Immature natural killer cell (primary cell): Measurements from ENCODE around the gene C11orf98. TPM values are rescaled to one million over a fixed set of nuclear protein-coding genes. Genes with fewer than 3 reads are reported as not detected.
A peak's percentile ranks its signal among the peaks of the same experiment; 100 is the strongest.
"Not testable (repeated sequence)": the region's sequence is repeated elsewhere in the genome, so short reads cannot be mapped to it uniquely, and the experiment has no call there.

Source experiments
- DNase-seq, 3 donors: peaks; one replicate each; pipeline ENCODE4 v3.0.0; 2022; ENCODE audit warnings: mixed read lengths in 1 of 3
- H3K27ac Mint-ChIP-seq, 6 donors: one replicate each; pipeline ENCODE4 v1.8.0; 2020; ENCODE audit warnings: mixed read lengths in 6 of 6, mild to moderate bottlenecking in 5 of 6, inconsistent platforms in 4 of 6, moderate library complexity in 3 of 6
- H3K27me3 Mint-ChIP-seq, 3 donors: one replicate each; pipeline ENCODE4 v1.8.0; 2020 to 2021; ENCODE audit warnings: low read depth in 3 of 3, mild to moderate bottlenecking in 3 of 3, mixed read lengths in 3 of 3, moderate library complexity in 3 of 3, inconsistent platforms in 1 of 3
- H3K36me3 Mint-ChIP-seq, 3 donors: one replicate each; pipeline ENCODE4 v1.8.0; 2020; ENCODE audit warnings: mixed read lengths in 3 of 3, inconsistent platforms in 2 of 3, mild to moderate bottlenecking in 2 of 3
- H3K4me1 Mint-ChIP-seq, 2 donors: one replicate each; pipeline ENCODE4 v1.8.0; 2020; ENCODE audit warnings: inconsistent platforms in 2 of 2, mild to moderate bottlenecking in 2 of 2, mixed read lengths in 2 of 2, moderate library complexity in 1 of 2
- H3K4me3 Mint-ChIP-seq, 5 donors: one replicate each; pipeline ENCODE4 v1.8.0; 2020; ENCODE audit warnings: mild to moderate bottlenecking in 5 of 5, mixed read lengths in 5 of 5, inconsistent platforms in 3 of 5, moderate library complexity in 3 of 5
- H3K9me3 Mint-ChIP-seq, 6 donors: one replicate each; pipeline ENCODE4 v1.8.0; 2020; ENCODE audit warnings: mild to moderate bottlenecking in 6 of 6, mixed read lengths in 6 of 6, inconsistent platforms in 4 of 6, moderate library complexity in 3 of 6
- polyA plus RNA-seq, 3 donors: library from polyadenylated mRNA; unstranded; fragments of 300-500 nt; fragmentation: Illumina TruSeq; gene quantifications; one replicate each; pipeline ENCODE4 v1.2.3, GENCODE V29; 2021

Gene C11orf98
- polyA plus RNA-seq, 3 donors from 2014 or later, result 125 to 152 (median 136) TPM

DNA sequence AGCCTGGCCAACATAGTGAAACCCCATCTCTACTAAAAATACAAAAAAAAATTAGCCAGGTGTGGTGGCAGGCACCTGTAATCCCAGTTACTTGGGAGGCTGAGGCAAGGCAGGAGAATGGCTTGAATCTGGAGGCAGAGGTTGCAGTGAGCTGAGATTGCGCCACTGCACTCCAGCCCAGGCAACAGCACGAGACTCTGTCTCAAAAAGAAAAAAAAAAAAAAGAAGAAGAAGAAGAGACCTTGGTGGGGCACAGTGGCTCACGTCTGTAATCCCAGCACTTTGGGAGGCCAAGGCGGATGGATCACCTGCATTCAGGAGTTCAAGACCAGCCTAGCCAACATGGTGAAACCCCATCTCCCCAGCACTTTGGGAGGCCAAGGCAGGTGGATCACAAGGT lies 38.9 kb upstream of the C11orf98 start:
- not testable (repeated sequence) for H3K4me3 Mint-ChIP-seq, H3K27me3 Mint-ChIP-seq, H3K36me3 Mint-ChIP-seq, DNase-seq, H3K27ac Mint-ChIP-seq, H3K9me3 Mint-ChIP-seq
- H3K4me1 Mint-ChIP-seq, result peaks cover 31 to 34% of the 10 kb centered on the region in 2 donors

DNA sequence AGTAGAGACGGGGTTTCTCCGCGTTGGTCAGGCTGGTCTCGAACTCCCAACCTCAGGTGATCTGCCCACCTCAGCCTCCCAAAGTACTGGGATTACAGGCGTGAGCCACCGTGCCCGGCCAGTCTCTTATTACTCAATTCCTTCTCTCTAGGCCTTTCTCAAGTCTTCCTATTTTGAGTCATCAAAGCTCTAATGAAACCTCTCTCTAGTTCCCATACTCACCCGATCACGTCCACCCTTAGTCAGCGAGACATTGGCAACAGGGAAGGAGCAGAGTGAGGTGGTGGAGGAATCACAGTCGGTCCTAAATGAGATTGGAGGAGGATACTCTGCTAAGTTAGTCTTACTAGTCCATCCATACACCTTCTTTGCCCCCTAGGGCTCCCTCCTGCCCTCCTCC lies 37.2 kb upstream of the C11orf98 start:
- Mint-ChIP-seq H3K4me3 (no peak overlapping the region), H3K9me3 (no peaks in the 10 kb centered on the region), H3K4me1 (peaks cover 18 to 20% of the 10 kb centered on the region in 2 donors), H3K27ac (no peak overlapping the region), H3K27me3 (peaks cover 0 to 5% (median 4%) of the 10 kb centered on the region in 3 donors), H3K36me3 (peaks cover 0 to 3% (median 0%) of the 10 kb centered on the region in 3 donors)
- no peak for DNase-seq

DNA sequence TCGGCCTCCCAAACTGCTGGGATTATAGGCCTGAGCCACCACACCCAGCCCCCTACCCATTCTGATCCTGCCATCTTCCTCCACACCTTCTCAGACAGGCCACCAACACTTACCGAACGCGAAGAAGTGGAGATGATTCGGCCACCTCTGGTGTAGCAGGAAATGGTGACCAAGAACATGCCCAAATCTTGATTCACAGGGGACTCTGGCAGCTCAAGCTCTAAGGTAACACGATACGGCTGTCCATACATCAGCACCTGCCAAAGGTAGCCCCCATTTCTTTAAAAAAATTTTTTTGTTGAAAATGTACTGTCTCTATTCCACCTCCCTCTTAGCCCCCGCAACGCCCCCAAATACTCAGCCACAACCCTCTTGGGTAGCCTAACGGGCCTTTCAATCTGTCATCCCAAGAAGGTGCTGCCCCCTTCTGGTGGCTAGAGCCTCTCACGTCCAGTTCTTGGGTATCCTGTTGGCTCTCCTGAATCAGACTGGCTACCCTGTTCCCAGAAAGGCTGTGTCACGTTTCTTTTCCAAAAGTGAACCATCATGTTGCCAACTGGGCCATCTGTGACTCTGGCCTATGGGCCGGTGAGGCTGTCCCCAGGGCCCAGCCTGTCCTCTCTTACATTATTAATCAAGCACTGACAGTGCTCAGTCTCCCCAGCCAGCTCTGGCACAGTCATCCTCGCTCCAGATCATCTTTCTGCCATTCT lies 29.6 kb upstream of the C11orf98 start:
- Mint-ChIP-seq H3K4me1 (peaks cover 5 to 7% of the 10 kb centered on the region in 2 donors), H3K36me3 (peaks cover 8 to 13% (median 9%) of the 10 kb centered on the region in 3 donors), H3K27me3 (peaks cover 0 to 4% (median 0%) of the 10 kb centered on the region in 3 donors), H3K27ac (peak overlapping the region in 4 of 6 donors; percentile 14 to 76 (median 34)), H3K4me3 (no peak overlapping the region), H3K9me3 (no peaks in the 10 kb centered on the region)
- DNase-seq, result peak; percentile 69 to 78 (median 73)

- not testable (repeated sequence) for H3K4me1 Mint-ChIP-seq, H3K27ac Mint-ChIP-seq, H3K9me3 Mint-ChIP-seq, H3K27me3 Mint-ChIP-seq, DNase-seq, H3K4me3 Mint-ChIP-seq
- H3K36me3 Mint-ChIP-seq, result peaks cover 9 to 15% (median 11%) of the 10 kb centered on the region in 3 donors
These were observed 28.6 kb upstream of the C11orf98 start for GRCh38 chr11:62693624-62694023.

GRCh38 chr11:62689421-62690183 lies 24.6 kb upstream of the C11orf98 start, which contains the start of gene LRRN4CL:
Gene LRRN4CL, minus strand, starts transcription at chr11:62689530. Its CDS starts 1,022 bp downstream, at chr11:62688508.
- no peak within 1 kb of the TSS for H3K27ac Mint-ChIP-seq
- peaks cover 8 to 18% (median 14%) of the 10 kb centered on the region in 3 donors for H3K36me3 Mint-ChIP-seq
- H3K27me3 Mint-ChIP-seq, result peaks cover 0 to 9% (median 0%) of the 10 kb centered on the region in 3 donors
- H3K9me3 Mint-ChIP-seq, result no peaks in the 10 kb centered on the region
- H3K4me1 Mint-ChIP-seq, result peaks cover under 1 to 3% of the 10 kb centered on the region in 2 donors
- DNase-seq, result no peak
- no peak within 1 kb of the TSS for H3K4me3 Mint-ChIP-seq

- H3K27me3 Mint-ChIP-seq, result peaks cover 0 to 9% (median 0%) of the 10 kb centered on the region in 3 donors
These were observed 23.5 kb upstream of the C11orf98 start for GRCh38 chr11:62688491-62688890.

GRCh38 chr11:62687508-62688396 lies 22.7 kb upstream of the C11orf98 start:
- H3K9me3 Mint-ChIP-seq, result no peaks in the 10 kb centered on the region
- no peak overlapping the region for H3K4me3 Mint-ChIP-seq
- H3K27ac Mint-ChIP-seq, result no peak overlapping the region
- peaks cover 0 to 9% (median 0%) of the 10 kb centered on the region in 3 donors for H3K27me3 Mint-ChIP-seq
- no peak for DNase-seq
- no peaks in the 10 kb centered on the region for H3K4me1 Mint-ChIP-seq
- H3K36me3 Mint-ChIP-seq, result peaks cover 8 to 15% (median 10%) of the 10 kb centered on the region in 3 donors

More at GRCh38 chr11:62688491-62688890, 23.5 kb upstream of the C11orf98 start:
- H3K4me3 Mint-ChIP-seq, result no peak overlapping the region
- H3K36me3 Mint-ChIP-seq, result peaks cover 8 to 18% (median 14%) of the 10 kb centered on the region in 3 donors
- no peaks in the 10 kb centered on the region for H3K4me1 Mint-ChIP-seq
- H3K9me3 Mint-ChIP-seq, result no peaks in the 10 kb centered on the region
- no peak for DNase-seq
- H3K27ac Mint-ChIP-seq, result no peak overlapping the region

DNA sequence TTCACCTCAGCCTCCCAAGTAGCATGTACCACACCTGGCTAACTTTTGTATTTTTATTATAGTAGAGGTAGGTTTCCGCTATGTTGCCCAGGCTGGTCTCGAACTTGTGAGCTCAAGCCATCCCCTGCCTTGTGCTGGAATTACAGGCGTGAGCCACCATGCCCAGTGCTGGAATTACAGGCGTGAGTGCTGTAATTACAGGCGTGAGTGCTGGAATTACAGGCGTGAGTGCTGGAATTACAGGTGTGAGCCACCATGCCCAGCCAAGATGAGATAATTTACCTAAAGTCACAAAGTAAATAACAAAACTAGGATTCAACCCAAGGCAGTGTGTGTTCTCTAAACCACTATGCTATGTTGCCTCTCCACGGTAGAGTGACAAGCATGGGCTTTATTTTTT lies 17.5 kb upstream of the C11orf98 start:
- Mint-ChIP-seq H3K4me3 (no peak overlapping the region), H3K27me3 (peaks cover 7 to 10% (median 9%) of the 10 kb centered on the region in 3 donors), H3K4me1 (peaks cover 21 to 25% of the 10 kb centered on the region in 2 donors), H3K9me3 (no peaks in the 10 kb centered on the region), H3K27ac (no peak overlapping the region), H3K36me3 (no peaks in the 10 kb centered on the region)
- DNase-seq, result no peak

DNA sequence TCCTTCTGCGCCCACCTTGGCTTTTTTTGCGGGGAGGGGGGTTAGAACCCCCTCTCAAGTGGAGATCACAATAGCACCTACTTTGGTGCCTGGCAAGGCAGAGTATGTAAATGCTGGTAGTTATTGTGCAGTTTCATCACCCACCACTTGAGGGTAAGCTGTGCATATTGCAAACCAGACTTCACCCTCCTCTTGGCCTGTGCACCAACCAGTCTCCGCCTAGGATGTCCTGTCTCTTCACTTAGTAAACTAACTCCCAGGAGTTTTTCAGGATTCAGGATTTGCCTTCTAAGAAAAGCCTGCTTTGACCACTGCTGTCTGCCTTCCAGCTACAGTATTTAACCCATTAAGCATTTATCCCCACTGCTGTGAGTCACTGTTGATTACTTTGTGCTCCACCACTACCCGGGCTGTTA lies 15.8 kb upstream of the C11orf98 start:
- Mint-ChIP-seq H3K4me1 (peaks cover 32 to 39% of the 10 kb centered on the region in 2 donors), H3K4me3 (peak overlapping the region; percentile 41 to 94 (median 57)), H3K9me3 (no peaks in the 10 kb centered on the region), H3K27me3 (peaks cover 5 to 10% (median 9%) of the 10 kb centered on the region in 3 donors), H3K27ac (peak overlapping the region; percentile 31 to 87 (median 69)), H3K36me3 (peaks cover 4 to 9% (median 6%) of the 10 kb centered on the region in 3 donors)
- peak; percentile 17 to 24 (median 24) for DNase-seq

DNA sequence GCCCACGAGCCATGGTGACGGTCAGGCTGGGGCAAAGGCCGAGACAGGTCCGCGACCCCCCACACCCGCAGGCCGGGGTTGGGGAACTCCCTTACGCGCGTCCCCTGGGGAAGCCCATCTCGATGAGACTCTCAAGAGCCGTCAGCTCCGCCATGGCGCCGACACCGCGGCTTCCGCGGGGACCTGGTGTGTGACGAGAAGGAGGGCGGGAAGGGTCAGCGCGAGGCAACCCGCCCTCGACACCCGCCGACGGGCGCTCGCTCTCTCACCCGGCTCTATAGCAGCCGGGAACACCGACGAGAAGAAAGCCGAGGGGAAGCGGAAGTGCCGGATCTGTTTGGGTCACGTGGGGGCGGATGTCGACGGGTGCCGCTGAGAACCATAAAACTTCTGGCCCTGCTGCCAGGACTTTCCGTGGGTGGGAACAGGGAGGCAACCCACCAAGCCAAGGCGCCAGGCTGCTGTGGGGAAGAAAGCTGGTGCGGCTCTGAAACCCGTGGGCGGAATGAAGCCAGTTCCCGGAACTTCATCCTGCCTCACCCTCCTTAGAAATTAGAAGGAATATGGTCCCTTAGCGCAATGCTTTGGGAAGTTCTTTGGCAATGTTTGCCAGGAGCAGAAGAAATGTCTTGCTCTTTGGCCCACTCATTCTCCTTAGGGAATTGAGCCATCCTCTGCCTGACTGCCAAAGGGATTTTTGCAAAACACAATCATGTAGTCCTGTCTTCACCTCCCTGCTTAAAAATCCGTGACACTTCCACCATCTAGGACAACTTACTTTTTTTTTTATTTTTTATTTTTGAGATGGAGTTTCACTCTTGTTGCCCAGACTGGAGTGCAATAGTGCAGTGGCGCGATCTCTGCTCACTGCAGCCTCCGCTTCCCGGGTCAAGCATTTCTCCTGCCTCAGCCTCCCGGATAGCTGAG lies 14.0 kb upstream of the C11orf98 start, which contains the start of gene UBXN1:
UBXN1 (minus strand) TSS at position 304 of the 927 bp plus-strand sequence; CDS start at position 154, 150 bp downstream.
- Mint-ChIP-seq H3K36me3 (peaks cover 8 to 13% (median 10%) of the 10 kb centered on the region in 3 donors), H3K27me3 (peaks cover 5 to 10% (median 9%) of the 10 kb centered on the region in 3 donors), H3K9me3 (no peaks in the 10 kb centered on the region), H3K4me3 (peak within 1 kb of the TSS; percentile 81 to 97 (median 94)), H3K27ac (peak within 1 kb of the TSS; percentile 88 to 98 (median 94)), H3K4me1 (peaks cover 32 to 46% of the 10 kb centered on the region in 2 donors)
- peak; percentile 84 to 87 (median 87) for DNase-seq

GRCh38 chr11:62678433-62678769 lies 13.4 kb upstream of the C11orf98 start:
- DNase-seq, result no peak
- Mint-ChIP-seq H3K4me3 (peak overlapping the region; percentile 81 to 97 (median 94)), H3K27me3 (peaks cover 5 to 10% (median 9%) of the 10 kb centered on the region in 3 donors), H3K4me1 (peaks cover 33 to 46% of the 10 kb centered on the region in 2 donors), H3K36me3 (peaks cover 8 to 13% (median 10%) of the 10 kb centered on the region in 3 donors), H3K27ac (peak overlapping the region; percentile 88 to 98 (median 94)), H3K9me3 (no peaks in the 10 kb centered on the region)

DNA sequence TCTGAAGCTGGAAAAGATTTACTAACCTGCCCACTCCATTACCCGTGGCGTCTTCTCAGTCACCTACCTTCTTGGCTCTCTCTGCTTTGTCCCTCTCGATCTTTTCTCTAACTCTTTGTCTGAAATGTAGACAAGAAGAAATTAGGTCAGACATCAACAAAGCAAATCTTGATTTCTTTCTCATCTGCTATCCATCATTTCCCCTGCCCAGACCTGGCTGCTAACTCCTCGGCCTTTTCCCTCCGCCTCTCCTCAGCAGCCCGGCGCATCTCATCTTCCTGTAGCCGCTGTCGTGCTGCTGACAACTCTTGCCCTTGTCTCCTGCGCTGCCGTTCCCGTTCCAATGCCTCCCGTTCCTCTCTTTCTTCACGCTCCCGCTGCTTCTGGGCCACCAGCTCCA lies 12.7 kb upstream of the C11orf98 start:
- H3K27me3 Mint-ChIP-seq, result peaks cover 5 to 10% (median 9%) of the 10 kb centered on the region in 3 donors
- DNase-seq, result no peak
- peak overlapping the region; percentile 88 to 98 (median 94) for H3K27ac Mint-ChIP-seq
- H3K36me3 Mint-ChIP-seq, result peaks cover 8 to 13% (median 10%) of the 10 kb centered on the region in 3 donors
- H3K9me3 Mint-ChIP-seq, result no peaks in the 10 kb centered on the region
- H3K4me3 Mint-ChIP-seq, result peak overlapping the region; percentile 81 to 97 (median 94)
- H3K4me1 Mint-ChIP-seq, result peaks cover 36 to 46% of the 10 kb centered on the region in 2 donors
